GM23338 (cell line): ENCODE measurements around the gene GALNT7.

Source experiments
- EZH2phosphoT487 ChIP-seq: fragments of 200-600 bp; sonication (generic); IDR thresholded peaks from one replicate; pipeline ENCODE4 v1.8.1; 2018; ENCODE audit warnings: antibody characterized with exemption; ENCODE audit not compliant: unreplicated experiment
- NANOG ChIP-seq: IDR thresholded peaks from 2 replicates; pipeline ENCODE4 v1.6.1; 2016; ENCODE audit warnings: antibody characterized with exemption, borderline replicate concordance
- POLR2AphosphoS5 ChIP-seq: IDR thresholded peaks from 2 replicates; pipeline ENCODE4 v1.6.1; 2016; ENCODE audit warnings: antibody characterized with exemption, low read depth
- TF ChIP-seq, protein P1 (sequence below), 2 experiments: fragments of 200-600 bp in 1 of 2; sonication (generic) in 1 of 2; conservative IDR thresholded peaks; 2 replicates each; pipeline versions ENCODE4 v1.5.1 to v1.6.1; 2016 to 2017; ENCODE audit warnings: antibody characterized with exemption in 2 of 2, low read depth in 2 of 2, mild to moderate bottlenecking in 2 of 2, moderate library complexity in 1 of 2
- TF ChIP-seq, protein P2 (sequence below): IDR thresholded peaks from one replicate; pipeline ENCODE4 v1.6.1; 2018; ENCODE audit warnings: antibody characterized with exemption; ENCODE audit not compliant: unreplicated experiment
- TF ChIP-seq, protein P3 (sequence below): IDR thresholded peaks from 2 replicates; pipeline ENCODE4 v1.6.1; 2016; ENCODE audit warnings: antibody characterized with exemption

DNA sequence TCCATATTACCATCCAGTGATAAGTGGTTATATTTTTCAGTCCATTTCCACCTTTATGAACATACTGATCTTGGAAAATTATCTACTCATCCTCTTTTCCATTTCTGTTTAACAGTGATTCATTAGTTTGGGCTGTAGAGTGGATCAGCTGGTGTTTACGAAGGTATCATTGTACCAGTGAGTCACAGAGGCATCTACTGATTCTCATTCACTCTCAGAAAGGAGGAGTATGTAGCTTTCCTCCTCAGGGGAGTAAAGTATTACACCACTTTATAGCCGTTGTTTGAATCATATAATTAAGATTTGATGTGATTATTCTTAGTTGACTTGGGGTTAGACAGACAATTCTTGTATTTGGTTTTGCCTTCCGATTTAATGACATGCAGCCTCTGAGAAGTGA lies 74.7 kb downstream of the GALNT7 start:
- TF ChIP-seq EZH2phosphoT487, result no peak
- TF ChIP-seq, protein P1, sequence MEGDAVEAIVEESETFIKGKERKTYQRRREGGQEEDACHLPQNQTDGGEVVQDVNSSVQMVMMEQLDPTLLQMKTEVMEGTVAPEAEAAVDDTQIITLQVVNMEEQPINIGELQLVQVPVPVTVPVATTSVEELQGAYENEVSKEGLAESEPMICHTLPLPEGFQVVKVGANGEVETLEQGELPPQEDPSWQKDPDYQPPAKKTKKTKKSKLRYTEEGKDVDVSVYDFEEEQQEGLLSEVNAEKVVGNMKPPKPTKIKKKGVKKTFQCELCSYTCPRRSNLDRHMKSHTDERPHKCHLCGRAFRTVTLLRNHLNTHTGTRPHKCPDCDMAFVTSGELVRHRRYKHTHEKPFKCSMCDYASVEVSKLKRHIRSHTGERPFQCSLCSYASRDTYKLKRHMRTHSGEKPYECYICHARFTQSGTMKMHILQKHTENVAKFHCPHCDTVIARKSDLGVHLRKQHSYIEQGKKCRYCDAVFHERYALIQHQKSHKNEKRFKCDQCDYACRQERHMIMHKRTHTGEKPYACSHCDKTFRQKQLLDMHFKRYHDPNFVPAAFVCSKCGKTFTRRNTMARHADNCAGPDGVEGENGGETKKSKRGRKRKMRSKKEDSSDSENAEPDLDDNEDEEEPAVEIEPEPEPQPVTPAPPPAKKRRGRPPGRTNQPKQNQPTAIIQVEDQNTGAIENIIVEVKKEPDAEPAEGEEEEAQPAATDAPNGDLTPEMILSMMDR (conservative IDR thresholded peaks at IDR 0.05; ENCODE audit: low read depth in 2 of 2), result no peak
- TF ChIP-seq POLR2AphosphoS5, result no peak
- TF ChIP-seq, protein P2, sequence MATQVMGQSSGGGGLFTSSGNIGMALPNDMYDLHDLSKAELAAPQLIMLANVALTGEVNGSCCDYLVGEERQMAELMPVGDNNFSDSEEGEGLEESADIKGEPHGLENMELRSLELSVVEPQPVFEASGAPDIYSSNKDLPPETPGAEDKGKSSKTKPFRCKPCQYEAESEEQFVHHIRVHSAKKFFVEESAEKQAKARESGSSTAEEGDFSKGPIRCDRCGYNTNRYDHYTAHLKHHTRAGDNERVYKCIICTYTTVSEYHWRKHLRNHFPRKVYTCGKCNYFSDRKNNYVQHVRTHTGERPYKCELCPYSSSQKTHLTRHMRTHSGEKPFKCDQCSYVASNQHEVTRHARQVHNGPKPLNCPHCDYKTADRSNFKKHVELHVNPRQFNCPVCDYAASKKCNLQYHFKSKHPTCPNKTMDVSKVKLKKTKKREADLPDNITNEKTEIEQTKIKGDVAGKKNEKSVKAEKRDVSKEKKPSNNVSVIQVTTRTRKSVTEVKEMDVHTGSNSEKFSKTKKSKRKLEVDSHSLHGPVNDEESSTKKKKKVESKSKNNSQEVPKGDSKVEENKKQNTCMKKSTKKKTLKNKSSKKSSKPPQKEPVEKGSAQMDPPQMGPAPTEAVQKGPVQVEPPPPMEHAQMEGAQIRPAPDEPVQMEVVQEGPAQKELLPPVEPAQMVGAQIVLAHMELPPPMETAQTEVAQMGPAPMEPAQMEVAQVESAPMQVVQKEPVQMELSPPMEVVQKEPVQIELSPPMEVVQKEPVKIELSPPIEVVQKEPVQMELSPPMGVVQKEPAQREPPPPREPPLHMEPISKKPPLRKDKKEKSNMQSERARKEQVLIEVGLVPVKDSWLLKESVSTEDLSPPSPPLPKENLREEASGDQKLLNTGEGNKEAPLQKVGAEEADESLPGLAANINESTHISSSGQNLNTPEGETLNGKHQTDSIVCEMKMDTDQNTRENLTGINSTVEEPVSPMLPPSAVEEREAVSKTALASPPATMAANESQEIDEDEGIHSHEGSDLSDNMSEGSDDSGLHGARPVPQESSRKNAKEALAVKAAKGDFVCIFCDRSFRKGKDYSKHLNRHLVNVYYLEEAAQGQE, result no peak
- TF ChIP-seq NANOG, result no peak
- TF ChIP-seq, protein P3, sequence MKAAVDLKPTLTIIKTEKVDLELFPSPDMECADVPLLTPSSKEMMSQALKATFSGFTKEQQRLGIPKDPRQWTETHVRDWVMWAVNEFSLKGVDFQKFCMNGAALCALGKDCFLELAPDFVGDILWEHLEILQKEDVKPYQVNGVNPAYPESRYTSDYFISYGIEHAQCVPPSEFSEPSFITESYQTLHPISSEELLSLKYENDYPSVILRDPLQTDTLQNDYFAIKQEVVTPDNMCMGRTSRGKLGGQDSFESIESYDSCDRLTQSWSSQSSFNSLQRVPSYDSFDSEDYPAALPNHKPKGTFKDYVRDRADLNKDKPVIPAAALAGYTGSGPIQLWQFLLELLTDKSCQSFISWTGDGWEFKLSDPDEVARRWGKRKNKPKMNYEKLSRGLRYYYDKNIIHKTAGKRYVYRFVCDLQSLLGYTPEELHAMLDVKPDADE, result no peak
